GM21786 (cell line): ENCODE results near the gene SKI.
"Not testable (repeated sequence)": the region's sequence is repeated elsewhere in the genome, so short reads cannot be mapped to it uniquely, and the experiment has no call there.

Experiments
- ATAC-seq: cut with Tn5 transposase; IDR thresholded peaks from one replicate; pipeline ENCODE4 v1.9.1; 2021; ENCODE audit not compliant: unreplicated experiment

SKI gene

GRCh38 chr1:2242814-2243725 lies 15.0 kb downstream of the SKI start:
- no peak for ATAC-seq

GRCh38 chr1:2247045-2247394 lies 18.9 kb downstream of the SKI start:
- ATAC-seq = not testable (repeated sequence)

GRCh38 chr1:2247760-2248126 lies 19.6 kb downstream of the SKI start:
- ATAC-seq = no peak

- ATAC-seq = no peak
Measured at GRCh38 chr1:2248127-2248826, 20.2 kb downstream of the SKI start.

GRCh38 chr1:2248854-2249558 lies 20.9 kb downstream of the SKI start:
- ATAC-seq = no peak

GRCh38 chr1:2249559-2249906 lies 21.4 kb downstream of the SKI start:
- no peak for ATAC-seq

GRCh38 chr1:2250721-2251281 lies 22.7 kb downstream of the SKI start:
- ATAC-seq = no peak

- no peak for ATAC-seq
Measured at GRCh38 chr1:2251363-2251762, 23.2 kb downstream of the SKI start.

- no peak for ATAC-seq
Measured at GRCh38 chr1:2251786-2252185, 23.7 kb downstream of the SKI start.

- no peak for ATAC-seq
Measured at GRCh38 chr1:2252423-2252822, 24.3 kb downstream of the SKI start.

- no peak for ATAC-seq
Measured at GRCh38 chr1:2253036-2253796, 25.1 kb downstream of the SKI start.

GRCh38 chr1:2253797-2254480 lies 25.8 kb downstream of the SKI start:
- no peak for ATAC-seq

- no peak for ATAC-seq
Measured at GRCh38 chr1:2255047-2255419, 26.9 kb downstream of the SKI start.

GRCh38 chr1:2255420-2256369 lies 27.6 kb downstream of the SKI start:
- ATAC-seq = peak; percentile 51

GRCh38 chr1:2256435-2257244 lies 28.5 kb downstream of the SKI start:
- ATAC-seq = no peak

GRCh38 chr1:2257245-2257627 lies 29.1 kb downstream of the SKI start:
- no peak for ATAC-seq

- no peak for ATAC-seq
Measured at GRCh38 chr1:2258122-2258681, 30.1 kb downstream of the SKI start.

GRCh38 chr1:2258996-2259395 lies 30.9 kb downstream of the SKI start:
- no peak for ATAC-seq
